Psoas muscle (tissue), 8 donors: ENCODE results near the gene SPDYC. TPM values are rescaled to one million over a fixed set of nuclear protein-coding genes. Genes with fewer than 3 reads are reported as not detected.

Source experiments
- ATAC-seq, 4 donors: fragments of 200-7000 bp; cut with Tn5 transposase; one replicate each; pipeline ENCODE4 v1.9.1; 2020; ENCODE audit warnings: moderate library complexity in 3 of 4, mild to moderate bottlenecking in 2 of 4
- DNase-seq, 2 donors: peaks; one replicate each; pipeline ENCODE4 v3.0.0-alpha.2; 2020
- H3K27ac ChIP-seq: fragments of 200-600 bp; one replicate; pipeline ENCODE4 v1.8.0; 2022
- H3K27me3 ChIP-seq, 3 donors: fragments of 200-600 bp in 1 of 3; one replicate each; pipeline versions ENCODE4 v1.6.1 to v1.8.0; 2013 to 2022; ENCODE audit warnings: low read length in 2 of 3, mild to moderate bottlenecking in 2 of 3, moderate library complexity in 1 of 3; ENCODE audit not compliant: insufficient read depth in 3 of 3
- H3K36me3 ChIP-seq, 2 donors: fragments of 200-600 bp in 1 of 2; one replicate each; pipeline versions ENCODE4 v1.6.1 to v1.8.0; 2013 to 2022; ENCODE audit warnings: low read depth in 1 of 2, mild to moderate bottlenecking in 1 of 2, moderate library complexity in 1 of 2; ENCODE audit not compliant: insufficient read depth in 1 of 2
- H3K4me1 ChIP-seq: fragments of 200-600 bp; one replicate; pipeline ENCODE4 v1.8.0; 2022
- H3K4me3 ChIP-seq: fragments of 200-600 bp; one replicate; pipeline ENCODE4 v1.8.0; 2022; ENCODE audit warnings: mild to moderate bottlenecking
- H3K9me3 ChIP-seq: fragments of 200-600 bp; one replicate; pipeline ENCODE4 v1.8.0; 2022
- CTCF ChIP-seq: fragments of 200-600 bp; IDR thresholded peaks from one replicate; pipeline ENCODE4 v1.8.0; 2022; ENCODE audit warnings: antibody characterized with exemption
- WGBS, 3 donors: extraction: QIAGEN DNeasy Blood & Tissue Kit; methylation state at CpG; one replicate each; pipeline versions ENCODE4 v1.1.6 to v1.1.7; 2013; 5-methylcytosine and 5-hydroxymethylcytosine counted together
- intact Hi-C, 2 donors: fragments of 100-400 bp; cut with DNase I; formaldehyde crosslinking; loops; one replicate each; pipeline versions ENCODE4 v1.11.0 to v1.14.2; 2022
- polyA plus RNA-seq, 3 donors: library from polyadenylated mRNA; stranded (reverse); fragments of 200-250 nt; gene quantifications; one replicate each; pipeline ENCODE4 v1.2.3, GENCODE V29; 2013
- total RNA-seq, 4 donors: library from RNA; stranded (reverse); fragmentation: NEBNext Ultra II Directional in 2 of 4; extraction: Animal tissue kit (Norgen Biotek cat#: 25700) in 2 of 4; gene quantifications; one replicate each; pipeline versions ENCODE4 v1.2.1 to v1.2.4, GENCODE V29; 2021 to 2023
- donor health status: healthy with polysubstance abuse.
- donor health status: DM: no; HTN: no; CAD: no; lungs with moderate emphysema.
- donor health status: Bipolar disorder and iron deficiency.
- donor health status: healthy.
- donor health status: DM: yes; HTN: yes; CAD: no.
- donor health status: DM: no; HTN: no; CAD: no.
- donor health status: DM: no; HTN: no; CAD: no.
- donor health status: DM: yes; HTN: yes; CAD: no.

The SPDYC gene
- total and polyA plus RNA-seq, 7 donors, result not detected

DNA sequence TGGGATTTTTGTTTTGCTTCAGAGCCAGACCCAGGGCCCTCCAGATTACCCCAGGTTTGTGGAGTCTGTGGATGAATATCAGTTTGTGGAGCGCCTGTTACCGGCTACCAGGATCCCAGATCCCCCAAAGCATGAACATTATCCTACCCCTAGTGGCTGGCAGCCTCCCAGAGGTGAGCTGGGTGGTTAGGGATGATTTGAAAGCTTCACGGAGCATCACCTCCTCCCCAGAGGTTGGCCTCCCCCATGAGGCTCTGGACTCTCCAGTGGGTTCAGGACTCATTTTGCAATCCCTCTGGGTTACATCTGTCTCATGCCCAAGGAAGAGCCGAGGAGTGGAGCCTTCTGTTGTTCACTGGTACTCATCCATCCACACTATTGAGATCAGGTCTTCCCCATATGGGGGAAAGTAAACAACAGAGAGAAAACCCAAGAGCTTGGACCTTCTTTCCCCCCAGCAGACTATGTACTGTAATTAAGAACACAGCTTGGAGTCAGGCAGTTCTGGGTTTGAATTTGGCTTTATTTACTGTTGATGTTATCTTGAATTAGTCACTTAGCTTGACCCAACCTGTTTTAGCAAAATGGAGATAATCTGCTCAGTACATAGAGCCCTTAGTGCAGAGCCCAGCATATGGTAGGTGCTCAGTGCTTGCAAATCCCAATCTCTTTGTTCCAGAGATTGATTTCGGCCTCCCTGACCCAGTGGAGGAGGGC is 45.4 kb upstream of the SPDYC start:
- 76 to 95% (median 81%) methylated on average over 5 of the region's 5 CpGs for WGBS, 3 donors
- H3K4me3 ChIP-seq, result no peak overlapping the region
- ATAC-seq (no peak), DNase-seq (no peak)
- peaks cover 6 to 77% of the 10 kb centered on the region in 2 donors for H3K36me3 ChIP-seq
- no peak for TF ChIP-seq CTCF
- H3K27me3 ChIP-seq, result no peaks in the 10 kb centered on the region
- no peaks in the 10 kb centered on the region for H3K9me3 ChIP-seq
- peaks cover 16% of the 10 kb centered on the region for H3K4me1 ChIP-seq
- H3K27ac ChIP-seq, result no peak overlapping the region
- intact Hi-C loops, result loop anchor here in 1 of 2 donors (5.0 kb wide), 1 partner anchor 58 kb away; the partner anchor contains the start of gene CAPN1

DNA sequence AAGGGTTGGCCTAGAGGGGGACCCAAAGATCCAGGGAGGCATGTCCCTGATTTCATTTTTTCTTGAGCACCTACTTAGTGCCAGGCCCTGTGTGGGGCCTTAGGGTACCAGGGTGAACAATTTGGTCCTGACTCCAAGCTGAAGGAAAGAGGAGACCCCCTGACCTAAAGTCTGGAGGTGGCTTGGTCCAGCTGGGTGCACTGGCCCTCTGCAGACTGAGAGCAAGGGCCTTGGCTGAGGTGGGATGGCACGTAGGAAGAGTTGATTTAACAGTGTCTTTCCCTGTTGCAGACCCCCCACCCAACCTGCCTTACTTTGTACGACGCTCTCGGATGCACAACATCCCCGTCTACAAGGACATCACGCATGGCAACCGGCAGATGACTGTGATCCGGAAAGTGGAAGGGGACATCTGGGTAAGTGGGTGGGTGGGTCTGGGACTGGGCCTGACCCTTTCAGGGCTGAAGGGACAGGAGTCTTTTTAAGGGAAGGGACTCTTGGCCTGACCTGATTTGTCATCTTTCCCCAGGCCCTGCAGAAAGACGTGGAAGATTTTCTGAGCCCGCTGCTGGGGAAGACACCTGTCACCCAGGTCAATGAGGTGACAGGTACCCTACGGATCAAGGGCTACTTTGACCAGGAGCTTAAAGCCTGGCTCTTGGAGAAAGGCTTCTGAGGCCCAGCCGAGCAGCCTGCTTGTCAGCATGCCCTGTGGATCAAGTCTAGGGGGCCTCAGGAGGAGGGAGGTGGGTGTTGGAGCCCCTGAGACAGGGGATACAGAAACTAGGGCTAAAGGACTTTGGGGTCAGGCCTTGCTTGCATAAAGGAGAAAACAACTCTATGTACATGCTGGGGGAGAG is 44.6 kb upstream of the SPDYC start:
- no peak for ATAC-seq
- Histone ChIP-seq H3K4me1 (peaks cover 16% of the 10 kb centered on the region), H3K9me3 (no peaks in the 10 kb centered on the region), H3K27me3 (no peaks in the 10 kb centered on the region), H3K27ac (no peak overlapping the region), H3K4me3 (no peak overlapping the region), H3K36me3 (peaks cover 3 to 77% of the 10 kb centered on the region in 2 donors)
- intact Hi-C loops, result no loop called here
- 74 to 82% (median 78%) methylated on average over 12 of the region's 12 CpGs for WGBS, 3 donors
- TF ChIP-seq CTCF, result no peak
- DNase-seq, result no peak

- Histone ChIP-seq H3K9me3 (no peaks in the 10 kb centered on the region), H3K36me3 (peaks cover 0 to 81% of the 10 kb centered on the region in 2 donors), H3K4me1 (peaks cover 10% of the 10 kb centered on the region), H3K27me3 (no peaks in the 10 kb centered on the region), H3K27ac (no peak overlapping the region), H3K4me3 (no peak overlapping the region)
- intact Hi-C loops, result no loop called here
- TF ChIP-seq CTCF, result no peak
- no peak for DNase-seq
- no peak for ATAC-seq
- WGBS, 3 donors, result 68 to 80% (median 69%) methylated on average over 6 of the region's 6 CpGs
Measured at GRCh38 chr11:65126624-65127274, 43.3 kb upstream of the SPDYC start.

GRCh38 chr11:65127473-65128181 is 42.4 kb upstream of the SPDYC start:
- no peaks in the 10 kb centered on the region for H3K27me3 ChIP-seq
- TF ChIP-seq CTCF, result no peak
- no peak overlapping the region for H3K27ac ChIP-seq
- no peaks in the 10 kb centered on the region for H3K9me3 ChIP-seq
- ATAC-seq, result no peak
- 69 to 82% (median 78%) methylated on average over 12 of the region's 12 CpGs for WGBS, 3 donors
- H3K36me3 ChIP-seq, result peaks cover 3 to 89% of the 10 kb centered on the region in 2 donors
- H3K4me3 ChIP-seq, result no peak overlapping the region
- H3K4me1 ChIP-seq, result peaks cover 17% of the 10 kb centered on the region
- DNase-seq, result no peak
- intact Hi-C loops, result no loop called here
